A549 (cell line): ENCODE measurements around the gene BPIFB3. TPM values are rescaled to one million over a fixed set of nuclear protein-coding genes. Genes with fewer than 3 reads are reported as not detected.

Experiments used
- ATAC-seq, 2 experiments: fragments of 200-7000 bp in 1 of 2; fragments of >200 bp in 1 of 2; cut with Nextera tagmentation in 1 of 2; cut with Tn5 transposase in 1 of 2; 3 replicates each; pipeline versions ENCODE4 v1.8.0 to v1.9.1; 2018 to 2020; ENCODE audit warnings: mild to moderate bottlenecking in 1 of 2, moderate library complexity in 1 of 2
- CTCF ChIA-PET: fragments of 300-600 bp; sonication (Branson Sonifier 250); formaldehyde crosslinking; extraction: SDS; loops from one replicate; lab custom pipeline; 2021; ENCODE audit warnings: antibody characterized with exemption, inconsistent platforms; lab: Yijun Ruan, JAX
- POLR2A ChIA-PET: fragments of 350-600 bp; formaldehyde crosslinking; extraction: SDS; loops from one replicate; lab custom pipeline; 2021; ENCODE audit warnings: antibody characterized with exemption, inconsistent platforms; lab: Yijun Ruan, JAX
- DNase-seq, 2 experiments: peaks; one replicate each; pipeline versions ENCODE4 v3.0.0 to v3.0.0-alpha.2; 2011 to 2016; ENCODE audit warnings: low read depth in 1 of 2, low spot score in 1 of 2
- FAIRE-seq: peaks from 2 replicates; lab custom pipeline; 2011; peaks lifted over from hg19 to GRCh38; lab: Jason Lieb, UNC
- H3K27ac ChIP-seq, 2 experiments: fragments of >200 bp; sonication (Bioruptor Twin); formaldehyde crosslinking; 3 replicates each; pipeline ENCODE4 v1.5.1; 2016 to 2017
- H3K4me1 ChIP-seq: fragments of >200 bp; sonication (Bioruptor Twin); formaldehyde crosslinking; 3 replicates; pipeline ENCODE4 v1.6.1; 2016
- H3K4me2 ChIP-seq: fragments of >200 bp; sonication (Bioruptor Twin); formaldehyde crosslinking; 3 replicates; pipeline ENCODE4 v1.6.1; 2016
- H3K4me3 ChIP-seq: fragments of >200 bp; sonication (Bioruptor Twin); formaldehyde crosslinking; 3 replicates; pipeline ENCODE4 v1.5.1; 2016
- H3K9me3 ChIP-seq: fragments of >200 bp; sonication (Bioruptor Twin); formaldehyde crosslinking; 3 replicates; pipeline ENCODE4 v1.6.1; 2016
- BHLHE40 ChIP-seq: IDR thresholded peaks from 2 replicates; pipeline ENCODE4 v1.6.1; 2012; ENCODE audit warnings: low read depth, low read length, inconsistent platforms
- CBX8 ChIP-seq: fragments of 200-600 bp; sonication (generic); IDR thresholded peaks from 2 replicates; pipeline ENCODE4 v1.6.1; 2016
- CEBPB ChIP-seq, 2 experiments: fragments of >200 bp in 1 of 2; sonication (Bioruptor Twin) in 1 of 2; formaldehyde crosslinking in 1 of 2; IDR thresholded peaks; 2 replicates each; pipeline ENCODE4 v1.6.1; 2012 to 2016
- CHD2 ChIP-seq: fragments of 150-350 bp; IDR thresholded peaks from 2 replicates; pipeline ENCODE4 v1.6.1; 2014; ENCODE audit warnings: low read length; ENCODE audit not compliant: partially characterized antibody
- CHD4 ChIP-seq: fragments of 200-600 bp; sonication (generic); IDR thresholded peaks from 2 replicates; pipeline ENCODE4 v1.6.1; 2016; ENCODE audit warnings: antibody characterized with exemption, mild to moderate bottlenecking, borderline replicate concordance
- FOXS1 ChIP-seq: fragments of 250-450 bp; sonication (Bioruptor Pico); IDR thresholded peaks from 2 replicates; pipeline ENCODE4 v1.5.0; 2020; ENCODE audit warnings: mild to moderate bottlenecking, moderate library complexity
- HOXB5 ChIP-seq: fragments of 250-450 bp; sonication (Bioruptor Pico); IDR thresholded peaks from 2 replicates; pipeline ENCODE4 v1.5.0; 2020; ENCODE audit warnings: mild to moderate bottlenecking, moderate library complexity
- JUN ChIP-seq, 2 experiments: fragments of >200 bp; sonication (Bioruptor Twin); formaldehyde crosslinking; IDR thresholded peaks; 2 replicates in 1 of 2; 3 replicates in 1 of 2; pipeline ENCODE4 v1.6.1; 2016 to 2017
- JUNB ChIP-seq: fragments of >200 bp; sonication (Bioruptor Twin); formaldehyde crosslinking; IDR thresholded peaks from 2 replicates; pipeline ENCODE4 v1.6.1; 2016
- KDM1A ChIP-seq: fragments of 200-600 bp; sonication (generic); IDR thresholded peaks from 2 replicates; pipeline ENCODE4 v1.6.1; 2016; ENCODE audit warnings: low read depth, mild to moderate bottlenecking
- KDM5A ChIP-seq: fragments of 200-600 bp; sonication (generic); IDR thresholded peaks from 2 replicates; pipeline ENCODE4 v1.6.1; 2016; ENCODE audit warnings: antibody characterized with exemption, mild to moderate bottlenecking
- MAFK ChIP-seq: fragments of 450-650 bp; IDR thresholded peaks from 2 replicates; pipeline ENCODE4 v1.6.1; 2014; ENCODE audit not compliant: partially characterized antibody
- MYC ChIP-seq: IDR thresholded peaks from 2 replicates; pipeline ENCODE4 v1.6.1; 2012; ENCODE audit warnings: mild to moderate bottlenecking, inconsistent platforms, low read length, improper control_type of control experiment, borderline replicate concordance
- NR3C1 ChIP-seq: fragments of >200 bp; sonication (Bioruptor Twin); formaldehyde crosslinking; IDR thresholded peaks from 3 replicates; pipeline ENCODE4 v1.6.1; 2017
- POLR2A ChIP-seq: IDR thresholded peaks from 2 replicates; pipeline ENCODE4 v1.6.1; 2012; ENCODE audit warnings: mild to moderate bottlenecking, low read length
- POLR2AphosphoS2 ChIP-seq: conservative IDR thresholded peaks from 2 replicates; pipeline ENCODE4 v1.6.1; 2012; ENCODE audit warnings: low read length, improper control_type of control experiment, inconsistent platforms
- RAD21 ChIP-seq, 2 experiments: fragments of >200 bp in 1 of 2; sonication (Bioruptor Twin) in 1 of 2; formaldehyde crosslinking in 1 of 2; IDR thresholded peaks in 1 of 2; conservative IDR thresholded peaks in 1 of 2; 2 replicates in 1 of 2; 3 replicates in 1 of 2; pipeline ENCODE4 v1.6.1; 2012 to 2018; ENCODE audit warnings: inconsistent platforms in 1 of 2
- RCOR1 ChIP-seq: fragments of 150-350 bp; IDR thresholded peaks from 2 replicates; pipeline ENCODE4 v1.6.1; 2014; ENCODE audit warnings: antibody characterized with exemption, low read length, low read depth
- RFX5 ChIP-seq: fragments of 450-650 bp; IDR thresholded peaks from 2 replicates; pipeline ENCODE4 v1.7.1; 2014; ENCODE audit warnings: antibody characterized with exemption, mild to moderate bottlenecking, moderate library complexity
- RNF2 ChIP-seq: fragments of 200-600 bp; sonication (generic); IDR thresholded peaks from 2 replicates; pipeline ENCODE4 v1.6.1; 2016; ENCODE audit warnings: low read depth, mild to moderate bottlenecking, antibody characterized with exemption, moderate library complexity, borderline replicate concordance
- TP53 ChIP-seq: fragments of 250-450 bp; sonication (Bioruptor Pico); IDR thresholded peaks from 2 replicates; pipeline ENCODE4 v1.5.0; 2021; ENCODE audit warnings: mild to moderate bottlenecking, moderate library complexity
- ZC3H11A ChIP-seq: fragments of 450-650 bp; IDR thresholded peaks from 2 replicates; pipeline ENCODE4 v1.6.1; 2014; ENCODE audit warnings: antibody characterized with exemption, mild to moderate bottlenecking
- WGBS: methylation state at CpG from one replicate; pipeline ENCODE4 v1.1.6; 2017; ENCODE audit errors: missing lambda C conversion rate; 5-methylcytosine and 5-hydroxymethylcytosine counted together
- polyA plus RNA-seq, 4 experiments: library from polyadenylated mRNA; depleted of rRNA in 3 of 4; stranded (reverse); fragments of >200 nt; fragmentation: RNase III in 1 of 4; extraction: RNeasy Plus Mini Kit Qiagen cat#74134 plus additional on column Dnase treatment in 1 of 4; gene quantifications; 2 replicates in 3 of 4; 3 replicates in 1 of 4; pipeline ENCODE4 v1.2.3, GENCODE V29; 2011 to 2017
- TF ChIP-seq, protein P1 (sequence below): fragments of 200-600 bp; sonication (generic); IDR thresholded peaks from 2 replicates; pipeline ENCODE4 v1.6.1; 2016; ENCODE audit warnings: antibody characterized with exemption, mild to moderate bottlenecking, moderate library complexity
- TF ChIP-seq, protein P2 (sequence below): fragments of 250-450 bp; sonication (Bioruptor Pico); IDR thresholded peaks from 2 replicates; pipeline ENCODE4 v1.5.0; 2021; ENCODE audit warnings: mild to moderate bottlenecking, moderate library complexity, borderline replicate concordance
- TF ChIP-seq, protein P3 (sequence below): IDR thresholded peaks from 2 replicates; pipeline ENCODE4 v1.6.1; 2012
- TF ChIP-seq, protein P4 (sequence below): fragments of >200 bp; sonication (Bioruptor Twin); formaldehyde crosslinking; IDR thresholded peaks from 2 replicates; pipeline ENCODE4 v1.6.1; 2016

Gene BPIFB3
- polyA plus RNA-seq, 2 of the 4 experiments (the other 2 are of a cell fraction) = not detected

DNA sequence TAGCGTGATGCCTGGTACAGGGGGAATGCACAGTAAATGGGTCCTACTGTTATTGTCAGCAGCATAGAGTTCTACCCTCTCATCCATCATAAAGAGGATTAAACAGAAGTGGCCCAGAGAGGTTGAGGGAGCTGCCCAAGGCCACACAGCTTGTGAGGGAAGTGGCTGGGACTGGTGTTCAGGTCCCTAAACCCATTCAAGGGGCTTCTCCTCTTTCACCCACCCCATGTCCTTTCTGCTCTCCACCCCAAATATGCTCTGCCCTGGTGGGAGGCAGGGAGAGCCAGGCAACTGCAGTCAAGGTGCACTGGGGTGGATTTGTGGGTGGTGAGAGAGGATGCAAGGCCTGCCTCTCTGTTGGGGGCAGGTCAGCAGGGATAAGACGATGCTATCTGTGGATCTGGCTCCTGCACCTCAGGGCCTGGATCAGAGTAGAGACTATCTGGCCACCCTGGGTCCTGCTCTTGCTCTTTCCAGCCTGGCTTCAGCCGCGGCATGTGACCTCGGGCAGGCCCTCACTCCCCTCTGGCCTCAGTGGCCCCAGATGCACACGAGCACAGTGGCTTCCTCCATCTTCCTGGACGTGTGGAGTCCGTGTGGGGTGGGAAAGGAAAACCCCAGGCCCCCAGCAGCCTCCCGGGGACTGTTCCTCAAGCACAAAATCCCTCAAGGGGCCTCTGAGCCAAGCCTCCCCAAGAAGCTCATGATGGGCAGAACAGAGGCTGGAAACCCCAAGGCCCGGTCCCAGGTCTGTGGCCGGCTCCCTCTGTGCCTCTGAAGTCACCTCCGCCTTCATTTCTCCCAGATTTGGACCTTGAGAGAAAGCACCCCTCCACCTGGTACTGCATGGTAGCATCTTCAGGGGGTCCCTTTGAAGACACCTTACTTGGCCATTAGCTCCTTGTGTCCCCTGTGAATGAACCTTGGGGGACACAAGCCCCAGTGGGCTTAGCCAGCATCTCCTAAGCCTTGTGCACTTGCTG is 25.6 kb upstream of the BPIFB3 start (continued):
- TF ChIP-seq HOXB5 (CRISPR knock-in tag) = no peak

DNA sequence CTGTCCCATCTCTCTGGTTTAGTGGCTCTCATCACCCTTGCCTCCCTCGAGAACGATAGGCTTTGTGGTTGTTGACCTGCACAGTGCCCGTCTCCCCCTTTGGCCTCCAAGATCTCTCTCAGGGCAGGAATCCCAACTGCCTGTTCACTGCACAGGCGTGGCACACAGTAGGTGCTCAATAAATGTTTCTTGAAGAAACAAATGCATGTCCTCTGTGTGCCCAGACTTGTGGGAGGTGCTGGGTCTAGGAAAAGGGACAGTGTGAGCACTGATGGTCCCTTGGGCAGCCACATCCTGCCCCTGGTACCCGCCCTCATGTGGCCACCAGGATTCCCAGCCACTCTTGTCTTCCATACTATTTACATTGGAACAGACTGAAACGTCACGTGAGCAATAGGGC is 24.8 kb upstream of the BPIFB3 start:
- Histone ChIP-seq H3K9me3 (no peaks in the 10 kb centered on the region), H3K4me1 (no peaks in the 10 kb centered on the region), H3K4me3 (no peak overlapping the region), H3K27ac (no peak overlapping the region), H3K4me2 (no peak overlapping the region)
- TF ChIP-seq CHD2 (no peak), POLR2A (no peak), CEBPB (IDR thresholded peaks at IDR 0.05) (no peak), NR3C1 (no peak), RAD21 (conservative IDR thresholded peaks at IDR 0.05 in 1 of 2, IDR thresholded peaks at IDR 0.05 in 1 of 2) (no peak), TP53 (CRISPR knock-in tag) (no peak), KDM5A (no peak), RCOR1 (no peak)
- TF ChIP-seq, protein P1, sequence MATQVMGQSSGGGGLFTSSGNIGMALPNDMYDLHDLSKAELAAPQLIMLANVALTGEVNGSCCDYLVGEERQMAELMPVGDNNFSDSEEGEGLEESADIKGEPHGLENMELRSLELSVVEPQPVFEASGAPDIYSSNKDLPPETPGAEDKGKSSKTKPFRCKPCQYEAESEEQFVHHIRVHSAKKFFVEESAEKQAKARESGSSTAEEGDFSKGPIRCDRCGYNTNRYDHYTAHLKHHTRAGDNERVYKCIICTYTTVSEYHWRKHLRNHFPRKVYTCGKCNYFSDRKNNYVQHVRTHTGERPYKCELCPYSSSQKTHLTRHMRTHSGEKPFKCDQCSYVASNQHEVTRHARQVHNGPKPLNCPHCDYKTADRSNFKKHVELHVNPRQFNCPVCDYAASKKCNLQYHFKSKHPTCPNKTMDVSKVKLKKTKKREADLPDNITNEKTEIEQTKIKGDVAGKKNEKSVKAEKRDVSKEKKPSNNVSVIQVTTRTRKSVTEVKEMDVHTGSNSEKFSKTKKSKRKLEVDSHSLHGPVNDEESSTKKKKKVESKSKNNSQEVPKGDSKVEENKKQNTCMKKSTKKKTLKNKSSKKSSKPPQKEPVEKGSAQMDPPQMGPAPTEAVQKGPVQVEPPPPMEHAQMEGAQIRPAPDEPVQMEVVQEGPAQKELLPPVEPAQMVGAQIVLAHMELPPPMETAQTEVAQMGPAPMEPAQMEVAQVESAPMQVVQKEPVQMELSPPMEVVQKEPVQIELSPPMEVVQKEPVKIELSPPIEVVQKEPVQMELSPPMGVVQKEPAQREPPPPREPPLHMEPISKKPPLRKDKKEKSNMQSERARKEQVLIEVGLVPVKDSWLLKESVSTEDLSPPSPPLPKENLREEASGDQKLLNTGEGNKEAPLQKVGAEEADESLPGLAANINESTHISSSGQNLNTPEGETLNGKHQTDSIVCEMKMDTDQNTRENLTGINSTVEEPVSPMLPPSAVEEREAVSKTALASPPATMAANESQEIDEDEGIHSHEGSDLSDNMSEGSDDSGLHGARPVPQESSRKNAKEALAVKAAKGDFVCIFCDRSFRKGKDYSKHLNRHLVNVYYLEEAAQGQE = no peak
- TF ChIP-seq, protein P2, sequence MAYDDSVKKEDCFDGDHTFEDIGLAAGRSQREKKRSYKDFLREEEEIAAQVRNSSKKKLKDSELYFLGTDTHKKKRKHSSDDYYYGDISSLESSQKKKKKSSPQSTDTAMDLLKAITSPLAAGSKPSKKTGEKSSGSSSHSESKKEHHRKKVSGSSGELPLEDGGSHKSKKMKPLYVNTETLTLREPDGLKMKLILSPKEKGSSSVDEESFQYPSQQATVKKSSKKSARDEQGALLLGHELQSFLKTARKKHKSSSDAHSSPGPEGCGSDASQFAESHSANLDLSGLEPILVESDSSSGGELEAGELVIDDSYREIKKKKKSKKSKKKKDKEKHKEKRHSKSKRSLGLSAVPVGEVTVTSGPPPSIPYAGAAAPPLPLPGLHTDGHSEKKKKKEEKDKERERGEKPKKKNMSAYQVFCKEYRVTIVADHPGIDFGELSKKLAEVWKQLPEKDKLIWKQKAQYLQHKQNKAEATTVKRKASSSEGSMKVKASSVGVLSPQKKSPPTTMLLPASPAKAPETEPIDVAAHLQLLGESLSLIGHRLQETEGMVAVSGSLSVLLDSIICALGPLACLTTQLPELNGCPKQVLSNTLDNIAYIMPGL (CRISPR knock-in tag) = no peak
- TF ChIP-seq, protein P3, sequence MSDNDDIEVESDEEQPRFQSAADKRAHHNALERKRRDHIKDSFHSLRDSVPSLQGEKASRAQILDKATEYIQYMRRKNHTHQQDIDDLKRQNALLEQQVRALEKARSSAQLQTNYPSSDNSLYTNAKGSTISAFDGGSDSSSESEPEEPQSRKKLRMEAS = no peak
- FAIRE-seq (no peak), ATAC-seq (no peak), DNase-seq (no peak)
- WGBS = 21% methylated on average over 7 of the region's 7 CpGs
- POLR2A ChIA-PET = no interaction called here
- CTCF ChIA-PET = interaction anchor here (2.7 kb wide), 1 partner anchor 127 kb away, joined by 7 read pairs; no protein-coding TSS in a partner anchor

DNA sequence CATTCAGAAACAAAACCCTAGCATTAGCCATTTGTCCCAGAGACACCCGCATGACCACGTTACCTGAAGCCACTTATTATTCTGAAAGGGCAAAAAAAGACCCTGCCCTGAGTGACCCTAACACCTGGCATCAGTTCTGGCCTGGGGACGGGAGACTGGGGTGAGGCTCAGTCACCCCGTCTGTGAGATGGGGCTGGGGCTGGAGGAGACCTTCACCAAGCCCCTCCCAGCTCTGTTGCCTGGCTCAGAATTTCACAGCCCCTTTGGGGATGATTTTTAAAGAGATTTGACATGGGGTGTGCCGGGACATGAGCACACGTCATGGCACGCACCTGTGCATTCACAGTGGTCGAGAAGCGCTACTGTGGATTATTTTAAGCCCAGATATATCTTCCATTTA is 23.6 kb upstream of the BPIFB3 start:
- no peaks in the 10 kb centered on the region for H3K9me3 ChIP-seq
- TF ChIP-seq ZC3H11A (no peak), BHLHE40 (no peak), CHD2 (no peak), JUN (IDR thresholded peaks at IDR 0.05) (no peak), MYC (no peak), KDM1A (no peak), RFX5 (no peak), RAD21 (conservative IDR thresholded peaks at IDR 0.05 in 1 of 2, IDR thresholded peaks at IDR 0.05 in 1 of 2) (no peak), CBX8 (no peak), RNF2 (no peak), CHD4 (no peak), JUNB (no peak), FOXS1 (CRISPR knock-in tag) (no peak), POLR2AphosphoS2 (no peak), MAFK (no peak)
- TF ChIP-seq, protein P2 (CRISPR knock-in tag) = no peak
- TF ChIP-seq, protein P4, sequence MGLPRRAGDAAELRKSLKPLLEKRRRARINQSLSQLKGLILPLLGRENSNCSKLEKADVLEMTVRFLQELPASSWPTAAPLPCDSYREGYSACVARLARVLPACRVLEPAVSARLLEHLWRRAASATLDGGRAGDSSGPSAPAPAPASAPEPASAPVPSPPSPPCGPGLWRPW = no peak
- TF ChIP-seq, all 56 proteins: peak for 0
- DNase-seq (no peak), FAIRE-seq (no peak), ATAC-seq (no peak)
- Histone ChIP-seq H3K4me3 (no peak overlapping the region), H3K4me1 (no peaks in the 10 kb centered on the region), H3K27ac (no peak overlapping the region), H3K4me2 (no peak overlapping the region)
- ChIA-PET POLR2A (no interaction called here), CTCF (interaction anchor here (0.8 kb wide), 1 partner anchor 45 kb away, joined by 3 read pairs; no protein-coding TSS in a partner anchor)
- WGBS = 16% methylated on average over 9 of the region's 9 CpGs
